Spleen (tissue), 7 donors: ENCODE data around the gene LSM3.

Source experiments
- POLR2A ChIP-seq, 3 donors: fragments of 450-650 bp; IDR thresholded peaks; one replicate each; pipeline ENCODE4 v1.5.1; 2017; ENCODE audit warnings: antibody characterized with exemption in 3 of 3, mild to moderate bottlenecking in 1 of 3
- POLR2AphosphoS5 ChIP-seq, 3 donors: sonication (generic); formaldehyde crosslinking; IDR thresholded peaks; one replicate each; pipeline ENCODE4 v1.5.1; 2017; ENCODE audit warnings: antibody characterized with exemption in 3 of 3
- TF ChIP-seq, protein P1 (sequence below), 11 experiments: fragments of 200-600 bp in 7 of 11; fragments of 450-650 bp in 4 of 11; sonication (generic) in 4 of 11; IDR thresholded peaks in 8 of 11; conservative IDR thresholded peaks in 3 of 11; 1 replicate in 7 of 11; 2 replicates in 4 of 11; pipeline versions ENCODE4 v1.4.0 to v1.8.0; 2016 to 2021; ENCODE audit warnings: antibody characterized with exemption in 11 of 11, inconsistent platforms in 4 of 11, mild to moderate bottlenecking in 1 of 11
- donor health status: DM: no; HTN: no; CAD: no; lungs with moderate emphysema.
- donor health status: DM: no; HTN: no; CAD: no.
- donor health status: DM: no; HTN: no; CAD: no.

DNA sequence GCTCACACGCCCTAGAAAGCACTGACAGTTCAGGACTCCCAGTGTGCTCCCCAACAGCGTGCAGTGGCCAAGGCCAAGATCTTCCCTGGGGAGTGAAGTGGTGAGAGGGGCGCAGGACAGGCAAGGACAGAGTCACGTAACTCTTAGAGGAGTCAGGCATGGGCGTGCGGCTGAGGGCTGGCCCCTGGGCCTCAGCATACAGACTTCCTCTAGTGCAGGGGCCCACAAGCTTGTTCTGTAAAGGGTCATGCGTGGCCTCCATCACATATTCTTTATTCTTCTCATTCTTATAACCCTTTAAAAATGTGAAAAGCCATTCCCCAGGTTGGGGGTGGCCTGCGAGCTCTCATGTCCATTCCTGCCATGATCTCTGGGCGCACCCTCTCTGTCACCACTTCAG is 28.5 kb upstream of the LSM3 start:
- TF ChIP-seq POLR2A (IDR thresholded peaks at IDR 0.05) (no peak), POLR2AphosphoS5 (IDR thresholded peaks at IDR 0.05) (peak in 1 of 3 donors; percentile 18)
- TF ChIP-seq, protein P1, sequence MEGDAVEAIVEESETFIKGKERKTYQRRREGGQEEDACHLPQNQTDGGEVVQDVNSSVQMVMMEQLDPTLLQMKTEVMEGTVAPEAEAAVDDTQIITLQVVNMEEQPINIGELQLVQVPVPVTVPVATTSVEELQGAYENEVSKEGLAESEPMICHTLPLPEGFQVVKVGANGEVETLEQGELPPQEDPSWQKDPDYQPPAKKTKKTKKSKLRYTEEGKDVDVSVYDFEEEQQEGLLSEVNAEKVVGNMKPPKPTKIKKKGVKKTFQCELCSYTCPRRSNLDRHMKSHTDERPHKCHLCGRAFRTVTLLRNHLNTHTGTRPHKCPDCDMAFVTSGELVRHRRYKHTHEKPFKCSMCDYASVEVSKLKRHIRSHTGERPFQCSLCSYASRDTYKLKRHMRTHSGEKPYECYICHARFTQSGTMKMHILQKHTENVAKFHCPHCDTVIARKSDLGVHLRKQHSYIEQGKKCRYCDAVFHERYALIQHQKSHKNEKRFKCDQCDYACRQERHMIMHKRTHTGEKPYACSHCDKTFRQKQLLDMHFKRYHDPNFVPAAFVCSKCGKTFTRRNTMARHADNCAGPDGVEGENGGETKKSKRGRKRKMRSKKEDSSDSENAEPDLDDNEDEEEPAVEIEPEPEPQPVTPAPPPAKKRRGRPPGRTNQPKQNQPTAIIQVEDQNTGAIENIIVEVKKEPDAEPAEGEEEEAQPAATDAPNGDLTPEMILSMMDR (IDR thresholded peaks at IDR 0.05 in 8 of 11, conservative IDR thresholded peaks at IDR 0.05 in 3 of 11) = no peak
